Measurements from ENCODE around the gene NEMP1. TPM values are rescaled to one million over a fixed set of nuclear protein-coding genes. Genes with fewer than 3 reads are reported as not detected.

Gene NEMP1
- total and polyA plus RNA-seq, 2 of the 13 experiments (the other 11 are each of a cell fraction or from before 2014, with no cell fraction given) = 11.4 to 12.9 TPM

DNA sequence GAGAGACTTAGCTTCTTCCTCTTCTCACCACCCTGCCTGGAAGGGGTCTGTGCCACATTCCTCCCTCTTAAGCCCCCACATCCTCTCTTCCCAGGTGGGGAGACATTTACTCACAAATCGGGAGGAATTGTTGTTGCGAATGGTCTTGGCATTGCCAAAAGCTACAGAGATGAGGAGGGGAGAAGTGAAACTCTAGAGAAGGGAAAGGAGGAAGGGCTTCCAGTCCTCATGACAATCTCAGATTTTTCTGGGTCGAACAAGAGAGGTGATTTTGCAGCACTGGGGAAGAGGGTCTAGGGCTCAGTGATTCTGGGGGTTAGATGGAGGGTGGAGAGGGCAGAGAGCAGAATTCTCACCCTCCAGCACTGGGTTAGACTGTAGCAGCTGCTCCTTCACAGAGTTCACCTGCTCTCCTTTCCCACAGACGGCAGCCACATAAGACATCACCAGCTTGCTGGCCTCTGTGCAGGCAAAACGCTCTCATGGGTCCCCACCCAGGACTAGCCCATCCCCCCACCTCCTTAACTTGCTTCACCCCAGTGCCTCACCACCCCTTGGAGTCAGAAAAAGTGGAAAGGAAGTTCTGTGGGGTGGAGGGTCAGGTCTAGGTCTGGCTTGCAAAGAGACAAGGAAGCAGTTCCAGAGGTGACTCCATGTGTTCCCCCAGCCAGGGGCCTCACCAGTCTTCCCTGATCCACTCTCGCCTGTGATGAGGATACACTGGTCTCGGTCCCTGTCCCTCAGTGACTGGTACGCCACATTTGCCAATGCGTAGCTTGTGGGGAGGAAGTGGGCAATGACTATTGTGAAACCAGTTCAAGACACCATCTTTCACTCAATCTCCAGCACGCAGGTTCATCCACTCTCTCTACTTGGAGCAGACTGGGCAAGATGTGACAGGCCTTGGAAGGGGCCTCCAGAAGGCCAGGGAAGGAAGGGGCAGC, 31.4 kb downstream of the NEMP1 start:
- H4K20me1 ChIP-seq (ENCODE audit: insufficient read depth, low read length) = no peaks in the 10 kb centered on the region
- H3K27me3 ChIP-seq (ENCODE audit: control insufficient read depth in 1 of 2, insufficient read depth in 2 of 2, low read length in 2 of 2) = no peaks in the 10 kb centered on the region
- ATAC-seq = no peak
- no peak for TF ChIP-seq KMT2B (CRISPR knock-in tag; IDR thresholded peaks at IDR 0.05)
- H3K4me1 ChIP-seq (ENCODE audit: insufficient read depth, low read length) = peaks cover 38% of the 10 kb centered on the region
- ChIA-PET CTCF (ENCODE audit: low intra/inter-chr PET ratio, low total read pairs) (no interaction called here), POLR2A (interaction anchor here (0.7 kb wide), 1 partner anchor 29 kb away, joined by 3 read pairs; no protein-coding TSS in a partner anchor)
- no peak overlapping the region for H3K4me2 ChIP-seq (ENCODE audit: low read depth, low read length)
- no TSS peak for BruUV-seq (replicated peaks)
- DNase-seq (ENCODE audit: low spot score) = no peak
- H3K27ac ChIP-seq (ENCODE audit: extremely low read length, insufficient read depth, low read length) = no peak overlapping the region
- intact Hi-C loops (cut with micrococcal nuclease; ENCODE audit: unreplicated experiment) = no loop called here
- H3K9ac ChIP-seq (ENCODE audit: insufficient read depth, low read depth, low read length) = no peak overlapping the region
- no peaks in the 10 kb centered on the region for H3K36me3 ChIP-seq (replicated peaks in 1 of 2; ENCODE audit: control insufficient read depth in 1 of 2, insufficient read depth in 2 of 2, low read length in 2 of 2)
- H3K79me2 ChIP-seq (ENCODE audit: insufficient read depth, low read length) = no peaks in the 10 kb centered on the region
- WGBS (ENCODE audit: low lambda C conversion rate) = 92% methylated on average over 10 of the region's 10 CpGs
- in situ Hi-C loops (cut with HindIII; ENCODE audit: extremely low pct_ligation_motif_present, low pct_unique_long_range_greater_than_20kb) = no loop called here
- H2AFZ ChIP-seq (ENCODE audit: low read length) = no peak overlapping the region
- no peak for FAIRE-seq
- H3K9me3 ChIP-seq (ENCODE audit: low read length) = no peaks in the 10 kb centered on the region
- H3K4me3 ChIP-seq (replicated peaks in 1 of 3; ENCODE audit: insufficient read depth in 1 of 3, low read depth in 2 of 3, low read length in 3 of 3) = no peak overlapping the region

DNA sequence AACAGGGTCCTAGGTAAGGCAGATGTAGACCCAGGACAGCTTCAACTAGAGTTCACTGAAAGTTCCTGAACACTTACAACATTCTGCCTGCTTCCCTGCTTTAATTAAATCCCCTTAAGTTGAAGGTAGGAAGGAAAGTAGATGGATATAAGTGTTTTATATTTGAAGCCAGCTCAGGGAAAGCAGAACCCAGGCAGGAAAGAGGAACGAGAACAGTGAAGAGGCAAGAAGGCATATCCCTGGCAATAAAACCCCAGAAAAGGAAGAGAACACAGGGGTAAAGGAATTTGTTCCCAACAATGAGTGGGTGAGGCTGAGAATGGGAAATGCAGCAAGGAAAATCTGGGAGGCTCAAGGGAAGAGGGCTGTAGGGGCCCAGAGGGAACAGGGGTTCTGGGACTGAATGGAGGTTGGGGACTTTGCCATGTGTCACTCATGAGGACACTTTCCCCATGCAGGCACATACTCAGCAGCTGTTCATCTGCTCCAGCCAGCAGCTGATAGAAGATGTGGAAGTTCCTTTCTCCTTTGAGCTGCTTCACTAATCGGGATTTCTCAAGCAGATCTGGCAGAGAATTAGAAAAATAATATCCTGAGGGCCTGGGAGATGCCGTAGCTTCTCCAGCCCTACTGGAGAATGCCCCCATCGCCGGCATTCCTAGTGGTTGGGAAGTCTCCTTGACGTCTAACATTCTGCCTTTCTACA, 32.4 kb downstream of the NEMP1 start:
- no peaks in the 10 kb centered on the region for H3K9me3 ChIP-seq (ENCODE audit: low read length)
- H3K27me3 ChIP-seq (ENCODE audit: control insufficient read depth in 1 of 2, insufficient read depth in 2 of 2, low read length in 2 of 2) = no peaks in the 10 kb centered on the region
- H3K27ac ChIP-seq (ENCODE audit: extremely low read length, insufficient read depth, low read length) = no peak overlapping the region
- H3K4me1 ChIP-seq (ENCODE audit: insufficient read depth, low read length) = peaks cover 34% of the 10 kb centered on the region
- H3K4me3 ChIP-seq (replicated peaks in 1 of 3; ENCODE audit: insufficient read depth in 1 of 3, low read depth in 2 of 3, low read length in 3 of 3) = no peak overlapping the region
- no peak for ATAC-seq
- WGBS (ENCODE audit: low lambda C conversion rate) = 84% methylated on average over 6 of the region's 6 CpGs
- no peak overlapping the region for H2AFZ ChIP-seq (ENCODE audit: low read length)
- POLR2A ChIA-PET = no interaction called here
- in situ Hi-C loops (cut with HindIII; ENCODE audit: extremely low pct_ligation_motif_present, low pct_unique_long_range_greater_than_20kb) = no loop called here
- H3K79me2 ChIP-seq (ENCODE audit: insufficient read depth, low read length) = no peaks in the 10 kb centered on the region
- intact Hi-C loops (cut with micrococcal nuclease; ENCODE audit: unreplicated experiment) = no loop called here
- no peak for DNase-seq (ENCODE audit: low spot score)
- TF ChIP-seq, protein P1, sequence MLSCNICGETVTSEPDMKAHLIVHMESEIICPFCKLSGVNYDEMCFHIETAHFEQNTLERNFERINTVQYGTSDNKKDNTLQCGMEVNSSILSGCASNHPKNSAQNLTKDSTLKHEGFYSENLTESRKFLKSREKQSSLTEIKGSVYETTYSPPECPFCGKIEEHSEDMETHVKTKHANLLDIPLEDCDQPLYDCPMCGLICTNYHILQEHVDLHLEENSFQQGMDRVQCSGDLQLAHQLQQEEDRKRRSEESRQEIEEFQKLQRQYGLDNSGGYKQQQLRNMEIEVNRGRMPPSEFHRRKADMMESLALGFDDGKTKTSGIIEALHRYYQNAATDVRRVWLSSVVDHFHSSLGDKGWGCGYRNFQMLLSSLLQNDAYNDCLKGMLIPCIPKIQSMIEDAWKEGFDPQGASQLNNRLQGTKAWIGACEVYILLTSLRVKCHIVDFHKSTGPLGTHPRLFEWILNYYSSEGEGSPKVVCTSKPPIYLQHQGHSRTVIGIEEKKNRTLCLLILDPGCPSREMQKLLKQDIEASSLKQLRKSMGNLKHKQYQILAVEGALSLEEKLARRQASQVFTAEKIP (CRISPR knock-in tag; IDR thresholded peaks at IDR 0.05; ENCODE audit: borderline replicate concordance) = no peak
- TF ChIP-seq, protein P2, sequence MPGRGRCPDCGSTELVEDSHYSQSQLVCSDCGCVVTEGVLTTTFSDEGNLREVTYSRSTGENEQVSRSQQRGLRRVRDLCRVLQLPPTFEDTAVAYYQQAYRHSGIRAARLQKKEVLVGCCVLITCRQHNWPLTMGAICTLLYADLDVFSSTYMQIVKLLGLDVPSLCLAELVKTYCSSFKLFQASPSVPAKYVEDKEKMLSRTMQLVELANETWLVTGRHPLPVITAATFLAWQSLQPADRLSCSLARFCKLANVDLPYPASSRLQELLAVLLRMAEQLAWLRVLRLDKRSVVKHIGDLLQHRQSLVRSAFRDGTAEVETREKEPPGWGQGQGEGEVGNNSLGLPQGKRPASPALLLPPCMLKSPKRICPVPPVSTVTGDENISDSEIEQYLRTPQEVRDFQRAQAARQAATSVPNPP (CRISPR knock-in tag; IDR thresholded peaks at IDR 0.05) = no peak
- no peak for TF ChIP-seq ZFP62 (CRISPR knock-in tag; IDR thresholded peaks at IDR 0.05)
- TF ChIP-seq BORCS8-MEF2B (CRISPR knock-in tag; IDR thresholded peaks at IDR 0.05) = no peak
- TF ChIP-seq ZNF343 (CRISPR knock-in tag; IDR thresholded peaks at IDR 0.05) = no peak
- TF ChIP-seq, protein P3, sequence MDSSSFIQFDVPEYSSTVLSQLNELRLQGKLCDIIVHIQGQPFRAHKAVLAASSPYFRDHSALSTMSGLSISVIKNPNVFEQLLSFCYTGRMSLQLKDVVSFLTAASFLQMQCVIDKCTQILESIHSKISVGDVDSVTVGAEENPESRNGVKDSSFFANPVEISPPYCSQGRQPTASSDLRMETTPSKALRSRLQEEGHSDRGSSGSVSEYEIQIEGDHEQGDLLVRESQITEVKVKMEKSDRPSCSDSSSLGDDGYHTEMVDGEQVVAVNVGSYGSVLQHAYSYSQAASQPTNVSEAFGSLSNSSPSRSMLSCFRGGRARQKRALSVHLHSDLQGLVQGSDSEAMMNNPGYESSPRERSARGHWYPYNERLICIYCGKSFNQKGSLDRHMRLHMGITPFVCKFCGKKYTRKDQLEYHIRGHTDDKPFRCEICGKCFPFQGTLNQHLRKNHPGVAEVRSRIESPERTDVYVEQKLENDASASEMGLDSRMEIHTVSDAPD (CRISPR knock-in tag; IDR thresholded peaks at IDR 0.05) = no peak
- no peak for TF ChIP-seq ZFP36 (IDR thresholded peaks at IDR 0.05; ENCODE audit: borderline replicate concordance, low read depth, low read length, partially characterized antibody)
- no peak for TF ChIP-seq CENPT (CRISPR knock-in tag; IDR thresholded peaks at IDR 0.05; ENCODE audit: low read depth)
- no peak for TF ChIP-seq EZH2 (conservative IDR thresholded peaks at IDR 0.05; ENCODE audit: low read depth, low read length)
- TF ChIP-seq MAFK (conservative IDR thresholded peaks at IDR 0.05 in 1 of 2, IDR thresholded peaks at IDR 0.05 in 1 of 2; ENCODE audit: low read length in 2 of 2) = no peak
- no peak for TF ChIP-seq U2AF1 (optimal IDR thresholded peaks at IDR 0.05; ENCODE audit: low read depth, low read length)
- no peak overlapping the region for H3K4me2 ChIP-seq (ENCODE audit: low read depth, low read length)
- CTCF ChIA-PET (ENCODE audit: low intra/inter-chr PET ratio, low total read pairs) = no interaction called here
- no peaks in the 10 kb centered on the region for H3K36me3 ChIP-seq (replicated peaks in 1 of 2; ENCODE audit: control insufficient read depth in 1 of 2, insufficient read depth in 2 of 2, low read length in 2 of 2)
- H3K9ac ChIP-seq (ENCODE audit: insufficient read depth, low read depth, low read length) = no peak overlapping the region
- no peak for FAIRE-seq
- BruUV-seq (replicated peaks) = no TSS peak
- H4K20me1 ChIP-seq (ENCODE audit: insufficient read depth, low read length) = no peaks in the 10 kb centered on the region

All from HepG2 (cell line).